NCI-H2227 (cell line): Measurements from ENCODE around the gene PTH2R.
"Not testable (repeated sequence)": the region's sequence is repeated elsewhere in the genome, so short reads cannot be mapped to it uniquely, and the experiment has no call there.

Source experiments
- DNase-seq: peaks from one replicate; lab custom pipeline; 2025; ENCODE audit not compliant: unreplicated experiment; lab: John Stamatoyannopoulos, UW

The PTH2R gene, protein sequence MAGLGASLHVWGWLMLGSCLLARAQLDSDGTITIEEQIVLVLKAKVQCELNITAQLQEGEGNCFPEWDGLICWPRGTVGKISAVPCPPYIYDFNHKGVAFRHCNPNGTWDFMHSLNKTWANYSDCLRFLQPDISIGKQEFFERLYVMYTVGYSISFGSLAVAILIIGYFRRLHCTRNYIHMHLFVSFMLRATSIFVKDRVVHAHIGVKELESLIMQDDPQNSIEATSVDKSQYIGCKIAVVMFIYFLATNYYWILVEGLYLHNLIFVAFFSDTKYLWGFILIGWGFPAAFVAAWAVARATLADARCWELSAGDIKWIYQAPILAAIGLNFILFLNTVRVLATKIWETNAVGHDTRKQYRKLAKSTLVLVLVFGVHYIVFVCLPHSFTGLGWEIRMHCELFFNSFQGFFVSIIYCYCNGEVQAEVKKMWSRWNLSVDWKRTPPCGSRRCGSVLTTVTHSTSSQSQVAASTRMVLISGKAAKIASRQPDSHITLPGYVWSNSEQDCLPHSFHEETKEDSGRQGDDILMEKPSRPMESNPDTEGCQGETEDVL

DNA sequence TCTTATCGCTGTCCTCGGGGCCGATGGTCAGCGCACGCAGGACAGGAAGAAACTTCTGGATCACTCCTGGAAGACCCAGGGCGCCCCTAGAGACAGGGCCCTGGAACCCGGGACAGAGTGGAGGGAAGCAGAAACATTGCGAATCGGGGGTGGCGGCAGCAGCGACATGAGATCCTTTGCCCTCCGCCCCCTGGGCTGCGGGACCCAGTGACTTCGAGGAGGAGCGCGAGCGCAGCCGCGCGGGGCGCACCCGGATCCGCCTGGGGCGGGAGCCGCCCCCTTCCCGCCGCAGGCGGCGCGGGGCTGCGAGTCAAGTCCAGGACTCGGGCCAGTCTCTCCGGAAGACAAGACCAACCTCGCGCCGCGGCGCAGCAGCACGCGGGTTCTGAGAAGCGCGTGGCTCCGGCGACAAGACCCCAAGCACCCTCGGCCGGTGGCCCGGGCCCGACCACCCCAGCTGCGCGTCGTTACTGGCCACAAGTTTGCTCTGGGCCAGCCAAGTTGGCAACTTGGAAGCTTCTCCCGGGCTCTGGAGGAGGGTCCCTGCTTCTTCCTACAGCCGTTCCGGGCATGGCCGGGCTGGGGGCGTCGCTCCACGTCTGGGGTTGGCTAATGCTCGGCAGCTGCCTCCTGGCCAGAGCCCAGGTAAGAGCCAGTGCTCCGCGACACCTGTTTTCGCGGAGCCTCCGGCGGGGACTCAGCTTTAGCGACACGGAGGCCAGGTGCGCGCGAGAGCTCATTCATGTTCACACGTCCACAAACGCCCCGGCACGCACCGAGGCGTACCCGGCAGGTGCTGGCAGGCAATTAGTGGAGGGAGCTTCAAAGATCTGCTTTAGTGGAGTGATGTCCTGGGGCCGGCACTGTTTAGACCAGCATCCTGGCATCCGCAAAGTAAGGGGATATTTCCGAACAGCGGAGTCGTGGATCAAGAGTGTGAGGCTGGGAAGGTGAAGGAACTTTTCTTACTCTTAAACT lies at the start of gene PTH2R:
PTH2R (plus strand) TSS at position 319 of the 978 bp plus-strand sequence; CDS start at position 571, 252 bp downstream.
- DNase-seq: peak; percentile 68

DNA sequence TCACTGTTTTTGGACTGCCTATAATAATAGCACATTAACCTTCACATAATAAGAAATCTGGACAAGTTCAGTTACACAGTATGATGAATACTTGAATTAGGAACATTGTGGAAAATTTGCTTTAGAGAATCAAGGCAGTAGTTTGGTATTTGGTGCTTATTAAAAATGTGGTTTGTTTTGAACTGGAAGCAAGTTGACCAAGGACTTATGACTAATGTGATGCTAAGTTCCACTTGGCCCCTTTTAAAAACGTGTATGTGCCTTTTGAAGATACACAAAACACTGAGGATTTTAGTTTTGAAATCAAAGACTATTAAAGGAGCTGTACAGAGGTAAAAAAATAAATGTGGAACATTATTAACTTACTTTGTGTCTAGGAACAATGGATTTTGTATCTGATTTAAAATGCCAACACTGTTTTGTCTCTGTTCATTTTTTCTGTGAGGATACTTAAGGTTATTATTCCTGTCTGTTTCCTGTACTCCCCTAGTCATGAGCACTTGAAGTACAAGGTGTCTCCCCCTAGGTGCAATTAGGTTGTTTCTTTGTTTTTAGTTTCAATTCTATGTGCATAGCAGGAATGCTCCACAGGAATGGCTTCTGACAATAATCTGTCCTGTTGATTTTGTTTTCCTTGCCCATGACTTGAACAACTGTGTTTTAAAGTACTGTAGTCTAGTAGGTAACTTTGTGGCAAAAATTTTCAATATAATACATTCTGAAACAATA lies 49.6 kb upstream of the PTH2R start:
- DNase-seq: no peak

DNA sequence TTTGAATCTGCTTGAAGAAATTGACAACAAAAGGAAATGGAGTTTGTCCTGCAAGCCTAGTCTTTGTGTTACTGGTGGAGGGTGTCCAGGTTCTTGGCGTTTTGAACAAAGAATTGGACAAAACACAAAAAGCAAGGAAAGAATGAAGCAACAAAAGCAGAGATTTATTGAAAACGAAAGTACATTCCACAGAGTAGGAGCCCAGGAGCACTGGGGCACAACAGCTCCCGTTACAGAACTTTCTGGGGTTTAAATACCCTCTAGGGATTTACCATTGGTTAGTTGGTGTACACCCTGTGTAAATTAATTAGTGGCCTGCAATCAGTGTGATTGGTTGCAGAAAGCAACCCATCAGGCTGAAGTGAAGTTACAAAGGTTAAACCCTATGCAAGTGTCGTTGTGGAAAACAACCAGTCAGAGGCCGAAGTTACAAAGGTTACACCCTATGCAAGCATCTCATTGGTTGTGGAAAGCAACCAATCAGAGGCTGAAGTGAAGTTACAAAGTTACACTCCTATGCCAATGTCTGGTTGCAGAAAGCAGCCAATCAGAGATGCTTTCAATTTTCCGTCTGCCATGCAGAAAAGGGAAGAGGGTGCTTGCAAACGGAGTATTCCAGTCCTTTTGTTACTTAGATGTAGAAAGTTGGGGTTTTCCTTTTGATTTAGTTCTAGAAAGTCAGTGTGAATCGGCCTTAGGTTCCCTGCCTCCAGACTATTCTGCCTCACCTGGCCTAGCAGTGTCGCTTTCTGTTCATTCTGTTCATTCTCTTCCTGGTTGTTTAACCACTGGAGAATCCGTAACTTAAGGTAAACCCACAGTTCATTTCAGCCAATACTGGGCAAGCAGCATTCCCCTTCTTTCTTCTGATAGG lies 47.6 kb upstream of the PTH2R start:
- no peak for DNase-seq

DNA sequence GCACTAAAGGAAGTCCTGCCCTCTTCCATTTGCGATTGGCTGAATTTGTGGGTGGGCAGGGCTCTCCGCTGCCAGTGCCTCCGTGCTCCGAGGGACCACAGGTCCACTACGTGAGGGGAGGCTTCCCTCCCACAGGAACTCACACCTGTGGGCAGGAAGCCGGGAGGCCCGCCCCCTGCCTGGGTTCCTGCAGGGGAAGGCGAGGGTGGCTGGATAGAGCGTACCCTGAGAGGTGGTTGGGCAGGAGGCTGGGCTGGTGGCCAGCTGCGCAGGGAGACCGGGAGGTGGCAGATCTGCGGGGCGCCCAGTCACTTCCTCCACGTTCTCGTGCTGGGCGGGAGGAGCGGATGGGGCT lies 47.0 kb upstream of the PTH2R start:
- DNase-seq: no peak

DNA sequence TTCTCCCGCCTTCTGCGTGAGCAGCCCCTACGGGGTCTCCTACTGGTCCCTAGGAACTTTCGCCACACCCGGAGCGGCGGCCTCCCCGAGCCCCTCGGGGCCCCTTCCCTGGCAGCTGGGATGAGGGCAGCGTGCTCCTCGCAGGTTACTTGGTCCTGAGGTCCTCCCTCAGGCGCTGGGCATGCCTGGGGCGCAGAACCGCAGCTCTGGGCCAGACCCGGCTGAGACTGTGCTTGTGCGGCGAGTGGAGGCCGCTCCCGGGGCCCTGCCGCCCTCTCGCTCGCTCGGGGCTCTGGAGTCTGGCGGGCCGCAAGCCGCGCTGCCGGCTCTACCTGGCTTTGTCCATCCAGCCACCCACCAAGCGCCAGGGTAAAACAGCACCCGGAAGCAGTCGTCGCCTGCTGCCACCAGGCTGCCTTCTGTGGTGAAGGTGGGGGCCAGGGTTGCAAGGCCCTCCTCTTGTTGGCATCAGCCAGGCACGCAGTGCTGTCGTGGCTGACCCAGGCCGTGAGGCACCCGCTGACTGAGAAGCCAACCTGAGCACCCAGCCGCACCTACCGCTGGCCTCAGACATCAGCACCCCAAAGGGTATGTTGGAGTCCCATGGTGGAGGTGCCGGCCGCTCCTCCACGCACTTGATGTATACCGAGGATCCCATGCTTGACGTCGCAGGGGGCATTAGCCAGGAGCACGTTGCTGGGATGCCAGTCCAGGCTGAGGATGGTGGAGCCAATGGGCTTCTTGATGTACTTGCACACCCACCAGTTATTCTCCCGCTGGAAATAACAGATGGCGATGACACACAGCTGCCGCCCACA lies 46.1 kb upstream of the PTH2R start:
- DNase-seq: no peak

DNA sequence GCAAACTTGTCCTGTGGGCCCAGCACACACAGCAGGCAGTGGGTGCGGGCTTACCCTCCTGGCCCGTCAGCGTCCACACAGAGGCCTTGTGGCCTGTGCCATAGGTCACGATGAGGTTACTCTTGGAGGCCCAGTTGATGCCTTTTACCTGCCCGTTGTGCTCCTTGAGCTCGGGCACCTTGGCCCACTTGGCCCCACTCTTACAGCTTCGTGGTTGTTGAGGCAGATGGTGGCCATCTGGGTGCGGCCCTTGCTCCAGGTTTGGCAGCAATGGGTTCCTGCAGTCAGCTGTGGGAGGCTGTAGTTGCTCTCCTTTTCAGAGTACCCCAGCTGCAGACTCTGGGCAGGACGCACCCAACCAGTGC lies 45.5 kb upstream of the PTH2R start:
- DNase-seq: no peak

DNA sequence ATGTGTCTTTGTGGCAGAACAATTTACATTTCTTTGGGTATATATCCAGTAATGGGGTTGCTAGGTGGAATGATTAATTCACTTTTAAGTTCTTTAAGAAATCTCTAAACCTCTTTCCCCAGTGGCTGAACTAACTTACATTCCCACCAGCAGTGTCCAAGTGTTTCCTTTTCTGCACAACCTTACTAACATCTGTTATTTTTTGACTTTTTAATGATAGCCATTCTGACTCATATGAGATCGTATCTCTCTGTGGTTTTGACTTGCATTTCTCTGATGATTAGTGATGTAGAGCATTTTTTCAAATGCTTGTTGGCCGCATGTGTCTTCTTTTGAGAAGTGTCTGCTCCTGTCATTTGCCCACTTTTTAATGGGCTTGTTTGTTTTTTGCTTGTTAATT lies 43.1 kb upstream of the PTH2R start:
- DNase-seq: no peak

DNA sequence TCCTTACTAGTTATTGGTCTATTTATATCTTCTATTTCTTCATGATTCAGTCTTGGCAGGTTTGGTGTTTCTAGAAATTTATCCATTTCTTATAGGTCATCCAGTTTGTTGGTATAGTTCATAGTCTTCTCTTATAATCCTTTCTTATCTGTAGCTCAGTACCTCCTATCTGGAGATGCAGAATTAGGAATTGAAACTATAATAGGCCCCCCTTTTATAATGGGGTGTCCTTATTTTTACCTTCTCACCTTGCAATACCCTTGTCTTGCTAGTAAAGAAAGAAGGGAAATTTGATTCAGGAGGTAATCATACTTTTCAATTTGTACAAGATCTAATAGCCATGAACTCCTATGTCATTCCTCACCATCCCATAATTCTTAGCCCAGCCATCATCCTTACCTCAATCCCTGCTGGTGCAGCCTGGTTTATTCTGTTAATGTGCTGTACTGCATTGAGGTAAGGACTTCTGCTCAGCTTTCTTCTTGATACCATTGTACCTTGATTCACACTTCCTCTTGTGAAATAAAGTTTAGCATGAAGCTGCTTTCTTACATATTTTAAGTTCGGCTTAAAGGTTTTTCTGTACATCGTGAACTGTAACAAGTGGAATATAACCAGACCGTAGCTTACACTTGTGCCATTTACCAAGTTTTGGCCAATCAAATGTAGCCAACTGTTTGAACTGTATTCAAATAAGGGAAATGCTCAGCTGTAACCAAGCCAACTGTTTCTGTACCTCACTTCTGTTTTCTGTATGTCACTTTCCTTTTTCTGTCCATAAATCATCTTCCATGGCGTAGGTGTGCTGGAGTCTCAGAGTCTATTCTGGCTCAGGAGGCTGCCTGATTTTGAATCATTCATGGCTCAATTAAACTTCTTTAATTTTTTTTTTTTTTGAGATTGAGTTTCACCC lies 40.1 kb upstream of the PTH2R start:
- no peak for DNase-seq

DNA sequence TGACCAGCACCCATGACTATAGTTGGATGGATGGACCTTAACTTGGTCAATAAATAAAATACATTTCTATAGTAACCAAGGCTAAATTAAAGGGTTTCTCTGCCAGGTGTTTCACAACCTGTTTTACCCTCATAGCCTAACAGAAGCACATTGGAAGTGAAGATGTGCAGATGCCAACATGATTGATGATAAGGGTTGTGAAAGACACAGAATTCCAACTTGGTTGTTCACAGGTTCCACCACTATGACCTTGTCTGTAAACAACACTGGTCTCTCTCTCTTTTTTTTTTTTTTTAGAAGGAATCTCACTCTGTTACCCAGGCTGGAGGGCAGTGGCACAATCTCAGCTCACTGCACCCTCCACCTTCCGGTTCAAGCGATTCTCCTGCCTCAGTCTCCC lies 37.5 kb upstream of the PTH2R start:
- no peak for DNase-seq

DNA sequence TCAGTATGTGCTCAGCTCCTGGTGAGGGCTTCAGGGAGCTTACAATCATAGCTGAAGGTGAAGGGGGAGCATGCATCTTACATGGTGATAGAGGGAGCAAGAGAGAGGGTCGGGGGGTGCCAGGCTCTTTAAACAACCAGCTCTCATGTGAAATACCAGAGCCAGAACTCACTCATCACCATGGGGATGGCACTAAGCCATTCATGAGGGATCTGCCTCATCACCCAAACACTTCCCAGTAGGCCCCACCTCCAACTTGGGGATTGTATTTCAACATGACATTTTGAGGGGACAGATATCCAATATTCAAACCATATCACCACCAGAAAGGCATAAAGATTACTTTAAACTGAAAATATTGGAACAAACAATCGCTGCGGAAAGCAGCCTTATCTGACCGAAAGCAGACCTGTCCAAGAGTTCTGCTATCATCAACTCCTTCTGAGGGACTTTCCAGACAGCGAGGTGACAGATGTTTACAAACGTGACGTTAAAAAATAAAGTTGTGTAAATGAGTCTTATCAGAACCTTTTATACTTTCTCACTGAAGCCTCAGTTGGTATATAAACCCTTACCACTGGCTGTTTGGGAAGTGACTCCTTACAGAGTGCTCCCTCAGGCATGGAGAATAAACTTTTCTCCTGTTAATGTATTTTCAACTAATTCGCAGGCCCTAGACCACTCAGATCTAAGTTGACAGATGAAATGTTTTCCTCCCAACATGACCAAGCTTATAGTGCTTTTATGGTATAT lies 35.5 kb upstream of the PTH2R start:
- DNase-seq: no peak

DNA sequence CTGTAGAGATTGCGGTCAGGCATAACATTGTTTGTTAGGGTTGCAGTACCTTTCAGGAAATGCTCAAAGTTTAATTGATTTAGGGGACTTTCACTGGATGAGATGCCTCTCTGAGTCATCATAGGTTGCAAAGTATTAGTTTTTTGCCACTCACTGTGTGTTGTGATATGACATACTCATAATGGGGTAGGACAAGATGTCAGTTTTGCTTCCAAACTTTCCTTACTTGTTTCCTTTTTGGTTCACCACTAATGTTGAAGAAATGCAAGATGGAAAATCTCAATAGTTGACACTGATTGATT lies 35.0 kb upstream of the PTH2R start:
- no peak for DNase-seq

DNA sequence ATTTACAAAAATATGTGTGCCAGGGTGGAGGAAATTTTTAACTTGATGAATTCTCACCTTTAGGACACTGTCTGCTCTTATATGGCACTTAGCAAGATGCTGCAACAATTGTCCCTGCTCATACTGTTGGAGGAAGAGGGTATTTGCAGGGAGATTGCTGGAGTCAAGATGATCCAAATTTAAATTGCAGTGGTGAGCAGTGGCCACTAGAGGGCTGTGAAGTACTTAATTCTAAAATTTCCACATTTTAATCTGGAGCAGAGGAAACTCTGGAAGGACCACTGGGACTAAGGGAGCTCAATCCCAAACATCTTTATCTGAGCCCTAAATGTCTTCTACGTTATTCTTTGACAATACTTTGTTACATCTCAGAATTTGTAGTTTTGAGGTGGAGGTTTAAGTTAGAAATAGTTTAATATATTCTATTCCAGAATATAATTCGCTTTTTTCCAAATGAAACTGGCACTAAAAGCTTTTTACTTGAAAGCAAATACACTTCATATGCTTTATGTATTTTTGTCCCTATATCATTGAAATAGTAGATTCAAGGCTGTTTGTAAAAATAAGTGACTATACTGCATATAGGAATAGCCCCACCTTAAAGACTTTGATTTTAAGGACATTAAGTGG lies 33.0 kb upstream of the PTH2R start:
- DNase-seq: peak; percentile 83

DNA sequence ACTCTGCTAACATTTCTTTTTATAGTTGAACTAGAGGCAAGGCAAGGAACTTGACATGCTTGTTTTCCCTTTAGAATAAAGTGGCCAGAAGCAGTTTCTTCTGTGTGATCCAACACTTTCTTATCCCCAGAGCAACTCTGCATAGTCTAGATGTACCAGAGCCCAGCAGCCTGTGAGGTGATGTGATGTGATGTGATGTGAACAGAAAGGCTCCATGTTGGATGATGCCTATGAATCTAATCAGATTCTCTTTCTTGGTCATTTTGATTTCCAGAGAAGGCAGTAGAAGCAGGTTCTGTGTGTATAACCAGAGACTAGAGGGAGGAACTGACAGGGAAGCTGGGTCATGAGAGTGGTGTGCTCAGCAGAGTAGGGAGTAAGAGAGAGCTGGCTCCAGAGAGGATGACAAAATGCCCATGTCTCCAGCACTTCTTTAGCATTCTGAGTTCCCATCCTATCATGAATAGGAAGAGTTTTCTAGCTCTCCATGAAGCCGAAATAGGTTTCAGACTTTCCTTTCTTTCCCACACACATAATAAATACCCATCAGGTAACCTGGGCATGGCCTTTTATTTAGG lies 31.0 kb upstream of the PTH2R start:
- no peak for DNase-seq

DNA sequence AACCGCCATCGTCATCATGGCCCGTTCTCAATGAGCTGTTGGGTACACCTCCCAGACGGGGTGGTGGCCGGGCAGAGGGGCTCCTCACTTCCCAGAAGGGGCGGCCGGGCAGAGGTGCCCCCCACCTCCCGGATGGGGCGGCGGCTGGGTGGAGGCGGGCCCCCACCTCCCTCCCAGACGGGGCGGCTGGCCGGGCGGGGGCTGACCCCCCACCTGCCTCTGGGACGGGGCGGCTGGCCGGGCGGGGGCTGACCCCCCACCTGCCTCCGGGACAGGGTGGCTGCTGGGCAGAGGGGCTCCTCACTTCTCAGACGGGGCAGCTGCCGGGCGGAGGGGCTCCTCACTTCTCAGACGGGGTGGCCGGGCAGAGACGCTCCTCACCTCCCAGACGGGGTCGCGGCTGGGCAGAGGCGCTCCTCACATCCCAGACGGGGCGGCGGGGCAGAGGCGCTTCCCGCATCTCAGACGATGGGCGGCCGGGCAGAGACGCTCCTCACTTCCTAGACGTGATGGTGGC lies 29.2 kb upstream of the PTH2R start:
- not testable (repeated sequence) for DNase-seq

DNA sequence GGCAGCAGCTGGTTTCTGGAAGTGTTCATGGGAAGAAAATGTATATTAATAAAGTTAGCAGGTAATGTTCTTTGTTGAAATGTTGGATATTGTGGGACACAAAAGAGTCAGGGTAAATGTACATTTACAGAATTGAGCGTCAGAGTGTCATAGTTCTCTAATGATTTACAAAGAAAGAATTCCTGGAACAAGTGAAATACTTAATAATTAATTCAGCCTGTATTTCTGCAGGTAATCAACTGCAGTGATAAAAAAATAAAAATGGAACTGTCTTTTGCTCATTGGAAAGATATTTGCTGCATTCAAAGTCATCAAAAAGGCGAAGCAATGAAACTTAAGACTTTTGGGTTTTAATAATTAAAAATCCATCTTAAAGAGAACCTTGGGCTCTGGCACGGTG lies 27.4 kb upstream of the PTH2R start:
- no peak for DNase-seq

DNA sequence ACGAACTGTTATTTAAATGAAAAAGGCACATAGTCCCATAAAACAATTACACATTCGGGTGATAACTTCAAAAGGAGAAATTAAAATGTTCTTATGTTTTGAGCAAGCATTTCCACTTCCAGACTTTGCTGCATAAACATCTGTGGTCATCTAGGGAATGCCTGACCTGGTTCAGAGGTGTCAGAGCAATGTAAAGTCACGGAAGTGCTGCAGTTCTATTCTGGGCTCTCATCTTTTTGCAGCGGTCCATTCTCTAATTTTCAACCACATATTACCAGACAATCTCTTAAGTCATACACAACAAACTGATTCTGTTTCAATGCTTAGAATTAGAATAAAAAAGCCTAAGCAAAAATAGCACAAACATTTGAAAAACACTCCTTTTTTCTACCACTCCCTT lies 22.0 kb upstream of the PTH2R start:
- no peak for DNase-seq

DNA sequence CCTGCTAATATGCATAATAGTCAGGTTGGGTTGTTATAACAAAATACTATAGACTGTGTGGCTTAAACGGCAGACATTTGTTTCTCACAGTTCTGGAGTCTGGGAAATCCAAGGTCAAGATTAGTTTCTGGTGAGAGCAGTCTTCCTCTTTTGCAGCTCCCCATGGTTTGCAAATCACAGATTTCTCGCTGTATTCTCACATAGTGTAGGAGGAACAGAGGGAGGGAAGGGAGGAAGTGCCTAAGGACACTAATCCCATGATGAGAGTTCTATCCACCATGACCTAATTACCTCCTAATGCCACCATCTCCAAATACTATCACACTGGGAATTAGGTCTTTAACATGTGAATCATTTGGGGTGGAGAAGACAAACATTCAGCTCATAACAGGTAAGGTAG lies 20.1 kb upstream of the PTH2R start:
- DNase-seq: no peak
